Subcutaneous adipose tissue (tissue), 4 donors: ENCODE data around the gene PSPH. TPM values are rescaled to one million over a fixed set of nuclear protein-coding genes. Genes with fewer than 3 reads are reported as not detected.

ENCODE experiments used
- CTCF ChIP-seq: fragments of 450-650 bp; IDR thresholded peaks from one replicate; pipeline ENCODE4 v1.5.1; 2016; ENCODE audit warnings: low read depth, mild to moderate bottlenecking, control low read depth, antibody characterized with exemption, moderate library complexity
- total RNA-seq, 4 donors: library from RNA; depleted of rRNA; stranded (reverse); fragments of >200 nt; gene quantifications; one replicate each; pipeline ENCODE4 v1.1.0, GENCODE V29; 2016

PSPH gene
- total RNA-seq, 4 donors from 2014 or later, result 11.2 to 23.0 (median 13.2) TPM

GRCh38 chr7:55969391-55969790 is 81.9 kb downstream of the PSPH start:
- TF ChIP-seq CTCF, result no peak

- no peak for TF ChIP-seq CTCF
Observed at GRCh38 chr7:55966851-55967250, 84.4 kb downstream of the PSPH start.

GRCh38 chr7:55965805-55966421 is 85.3 kb downstream of the PSPH start:
- TF ChIP-seq CTCF, result no peak

GRCh38 chr7:55965100-55965470 is 86.2 kb downstream of the PSPH start:
- no peak for TF ChIP-seq CTCF

GRCh38 chr7:55964261-55965099 is 86.8 kb downstream of the PSPH start, which contains the start of gene NIPSNAP2:
NIPSNAP2 (plus strand) TSS chr7:55964585; CDS start chr7:55964610, 25 bp downstream.
- no peak for TF ChIP-seq CTCF

- no peak for TF ChIP-seq CTCF
Observed at GRCh38 chr7:55963584-55964168, 87.6 kb downstream of the PSPH start.

- no peak for TF ChIP-seq CTCF
Observed at GRCh38 chr7:55962014-55962413, 89.2 kb downstream of the PSPH start.
